GM12878 (cell line): ENCODE results near the gene RHOG. TPM values are rescaled to one million over a fixed set of nuclear protein-coding genes. Genes with fewer than 3 reads are reported as not detected.

ENCODE experiments used
- ATAC-seq: fragments of 200-7000 bp; cut with Tn5 transposase; 3 replicates; pipeline ENCODE4 v1.9.1; 2020; ENCODE audit warnings: mild to moderate bottlenecking, moderate library complexity
- BruUV-seq: library from RNA; stranded (reverse); fragments of 400-500 nt; replicated peaks from 2 replicates; lab custom pipeline; 2021; lab: Mats Ljungman, UMichigan
- CTCF ChIA-PET: fragments of 300-600 bp; sonication (Branson Sonifier 250); formaldehyde crosslinking; extraction: SDS; loops from one replicate; lab custom pipeline; 2021; ENCODE audit warnings: inconsistent platforms; lab: Yijun Ruan, JAX
- POLR2A ChIA-PET: fragments of 350-600 bp; formaldehyde crosslinking; extraction: SDS; loops from one replicate; lab custom pipeline; 2021; ENCODE audit warnings: inconsistent platforms; lab: Charles Lee
- RAD21 ChIA-PET: fragments of 300-600 bp; sonication (Branson Sonifier 250); formaldehyde crosslinking; loops from one replicate; lab custom pipeline; 2023; ENCODE audit warnings: antibody characterized with exemption; ENCODE audit not compliant: unreplicated experiment; lab: Charles Lee
- SMC1A ChIA-PET: fragments of 300-600 bp; sonication (Branson Sonifier 250); formaldehyde crosslinking; loops from one replicate; lab custom pipeline; 2023; ENCODE audit not compliant: unreplicated experiment, uncharacterized antibody; lab: Charles Lee
- DNase-seq: peaks from one replicate; pipeline ENCODE4 v3.0.0-alpha.2; 2011; ENCODE audit warnings: low read depth, low spot score
- FAIRE-seq: peaks from 3 replicates; lab custom pipeline; 2011; peaks lifted over from hg19 to GRCh38; lab: Jason Lieb, UNC
- H2AFZ ChIP-seq: 2 replicates; pipeline ENCODE4 v1.6.0; 2011; ENCODE audit warnings: low read depth, low read length, control low read depth; ENCODE audit not compliant: control insufficient read depth
- H3K27ac ChIP-seq: 2 replicates; pipeline ENCODE4 v1.5.1; 2011; ENCODE audit warnings: control low read depth; ENCODE audit not compliant: control insufficient read depth, insufficient read depth
- H3K27me3 ChIP-seq, 2 experiments: replicated peaks in 1 of 2; 2 replicates each; pipeline versions ENCODE4 v1.6.0 to v1.6.1; 2011; ENCODE audit warnings: low read length in 1 of 2; ENCODE audit not compliant: control insufficient read depth in 2 of 2, insufficient read depth in 2 of 2
- H3K36me3 ChIP-seq, 2 experiments: 2 replicates each; pipeline ENCODE4 v1.5.1; 2011; ENCODE audit warnings: low read length in 1 of 2; ENCODE audit not compliant: control insufficient read depth in 2 of 2, insufficient read depth in 2 of 2
- H3K4me1 ChIP-seq: 2 replicates; pipeline ENCODE4 v1.6.1; 2011; ENCODE audit warnings: mild to moderate bottlenecking, low read length, moderate library complexity, mixed read lengths; ENCODE audit not compliant: control insufficient read depth, insufficient read depth
- H3K4me2 ChIP-seq: 2 replicates; pipeline ENCODE4 v1.6.0; 2011; ENCODE audit warnings: control low read depth; ENCODE audit not compliant: control insufficient read depth, insufficient read depth
- H3K4me3 ChIP-seq: fragments of 200-600 bp; sonication (generic); 2 replicates; pipeline ENCODE4 v1.5.1; 2016
- H3K79me2 ChIP-seq: 2 replicates; pipeline ENCODE4 v1.6.0; 2011; ENCODE audit warnings: low read length; ENCODE audit not compliant: control insufficient read depth, insufficient read depth
- H3K9ac ChIP-seq: 2 replicates; pipeline ENCODE4 v1.8.0; 2011; ENCODE audit warnings: low read length, control low read depth, mixed read lengths; ENCODE audit not compliant: control insufficient read depth, insufficient read depth
- H3K9me3 ChIP-seq: replicated peaks from 3 replicates; pipeline ENCODE4 v1.5.1; 2011; ENCODE audit warnings: mild to moderate bottlenecking, low read length; ENCODE audit not compliant: control insufficient read depth, insufficient read depth
- H4K20me1 ChIP-seq: 2 replicates; pipeline ENCODE4 v1.6.0; 2011; ENCODE audit not compliant: control insufficient read depth, insufficient read depth
- PAX8 ChIP-seq: fragments of 450-650 bp; IDR thresholded peaks from 2 replicates; pipeline ENCODE4 v1.6.1; 2017; ENCODE audit warnings: mild to moderate bottlenecking, moderate library complexity
- ZNF592 ChIP-seq: fragments of 450-650 bp; IDR thresholded peaks from 2 replicates; pipeline ENCODE4 v1.6.1; 2017; ENCODE audit warnings: mild to moderate bottlenecking, moderate library complexity
- WGBS: methylation state at CpG from one replicate; pipeline ENCODE4 v1.1.6; 2016; ENCODE audit warnings: low lambda C conversion rate; ENCODE audit not compliant: insufficient replicate concordance, insufficient coverage; ENCODE audit errors: missing lambda C conversion rate; 5-methylcytosine and 5-hydroxymethylcytosine counted together
- in situ Hi-C: fragments of 300-500 bp; cut with MboI; formaldehyde crosslinking; loops from 9 replicates; pipeline ENCODE4 v1.14.3; 2018; ENCODE audit warnings: mixed read lengths
- intact Hi-C: fragments of 100-400 bp; cut with micrococcal nuclease; formaldehyde crosslinking; loops from one replicate; pipeline ENCODE4 v1.14.2; 2022; ENCODE audit not compliant: unreplicated experiment
- polyA plus RNA-seq, 11 experiments: library from polyadenylated mRNA; depleted of rRNA in 4 of 11; unstranded in 6 of 11; stranded (reverse) in 5 of 11; fragments of >200 nt; fragmentation: Nextera tagmentation in 4 of 11; fragmentation: Illumina TruSeq in 1 of 11; extraction: Ambion mirVana in 4 of 11; extraction: Trizol in 1 of 11; gene quantifications; 1 replicate in 1 of 11; 2 replicates in 10 of 11; pipeline versions ENCODE4 v1.2.1 to v1.2.3, GENCODE V29; 2011 to 2016; ENCODE audit warnings: inconsistent platforms in 2 of 11, missing spikeins in 2 of 11, low read depth in 1 of 11
- total RNA-seq, 4 experiments: library from RNA; depleted of rRNA in 3 of 4; stranded (reverse); fragments of >200 nt in 3 of 4; fragmentation: Illumina TruSeq in 1 of 4; extraction: Trizol in 1 of 4; gene quantifications; 2 replicates each; pipeline versions ENCODE4 v1.2.1 to v1.2.3, GENCODE V29; 2013 to 2021

The RHOG gene
- total and polyA plus RNA-seq, 10 of the 15 experiments (the other 5 are each of a cell fraction or from before 2014, with no cell fraction given) = 16.0 to 172 (median 94.8) TPM

DNA sequence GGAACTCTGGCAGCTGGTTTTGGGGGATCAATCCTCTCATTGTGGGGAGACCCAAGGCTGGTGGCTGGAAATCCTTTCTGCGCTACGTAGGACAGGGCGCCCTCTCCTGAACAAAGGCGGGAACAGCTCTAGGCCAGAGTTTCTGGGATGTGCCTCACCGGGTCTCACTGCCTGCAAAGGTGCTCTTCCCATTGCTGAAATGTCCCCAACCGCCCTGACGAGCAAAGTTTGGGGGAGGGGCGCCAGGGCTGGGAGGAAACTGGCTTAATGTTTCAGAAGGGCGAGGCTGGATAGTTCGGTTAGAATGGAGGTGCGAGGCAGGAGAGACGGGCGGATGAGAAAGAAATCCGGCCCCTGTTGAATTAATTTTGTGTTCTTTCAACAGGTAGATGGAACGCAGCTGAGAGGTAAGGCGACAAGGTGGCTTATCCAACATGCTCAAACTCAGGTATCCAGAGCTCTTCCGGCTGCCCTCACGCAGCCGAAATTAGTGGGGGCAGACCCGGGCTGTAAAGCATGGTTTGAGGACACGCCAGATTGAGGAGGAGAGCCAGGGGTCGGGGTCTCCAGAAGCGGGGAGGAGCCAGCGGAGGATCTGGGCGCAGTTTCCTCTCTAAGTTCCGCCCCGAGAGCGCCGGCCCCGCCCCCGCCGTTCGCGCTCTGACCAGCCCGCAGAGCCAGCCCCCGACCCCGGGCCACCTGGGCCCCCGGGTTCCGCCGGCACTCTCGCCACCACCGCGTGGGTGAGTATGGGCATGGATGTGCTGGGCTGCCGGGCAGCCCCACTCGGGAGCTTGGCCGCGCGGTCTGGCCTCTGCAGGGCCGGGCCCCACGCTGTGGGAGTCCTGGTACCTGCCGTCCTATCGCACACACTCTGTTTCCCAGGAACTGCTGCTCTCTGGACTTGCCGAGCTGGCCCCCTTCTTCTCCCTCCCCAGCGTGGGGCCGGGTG is 32.6 kb downstream of the RHOG start, which contains the start of gene PGAP2 (continued):
- TF ChIP-seq PAX8 = no peak
- TF ChIP-seq, all 136 proteins: peak for 13

GRCh38 chr11:3803726-3804495 is 36.8 kb downstream of the RHOG start:
- ChIA-PET RAD21 (no interaction called here), POLR2A (no interaction called here), SMC1A (interaction anchor here (0.8 kb wide), 1 partner anchor 10 kb away, joined by 4 read pairs; no protein-coding TSS in a partner anchor), CTCF (interaction anchor here (0.7 to 0.9 kb wide), 2 partner anchors 20 to 147 kb away, joined by 3 to 4 read pairs; no protein-coding TSS in a partner anchor)
- Histone ChIP-seq H3K27ac (no peak overlapping the region), H3K4me1 (no peaks in the 10 kb centered on the region), H3K36me3 (no peaks in the 10 kb centered on the region), H4K20me1 (no peaks in the 10 kb centered on the region), H3K4me2 (no peak overlapping the region), H3K9me3 (no peaks in the 10 kb centered on the region), H2AFZ (no peak overlapping the region), H3K27me3 (no peaks in the 10 kb centered on the region), H3K9ac (no peak overlapping the region), H3K79me2 (no peaks in the 10 kb centered on the region), H3K4me3 (no peak overlapping the region)
- TF ChIP-seq ZNF592 = no peak
- ATAC-seq (no peak), FAIRE-seq (no peak), DNase-seq (no peak)
- WGBS = 87% methylated on average over 11 of the region's 11 CpGs
- in situ Hi-C loops (no loop called here), intact Hi-C loops (no loop called here)
- BruUV-seq = no TSS peak
